Activated B cell treated with CpG ODN at 0.5 μM for 24 hours (primary cell): ENCODE measurements around the gene C2orf92. TPM values are rescaled to one million over a fixed set of nuclear protein-coding genes. Genes with fewer than 3 reads are reported as not detected.
A peak's percentile ranks its signal among the peaks of the same experiment; 100 is the strongest.

Source experiments
- ATAC-seq: fragments of 200-7000 bp; cut with Tn5 transposase; one replicate; pipeline ENCODE4 v1.10.0; 2021; ENCODE audit warnings: low read depth, mild to moderate bottlenecking, moderate library complexity
- CTCF ChIA-PET: fragments of 350-600 bp; sonication (Branson Sonifier 250); formaldehyde crosslinking; loops from one replicate; lab custom pipeline; 2021; ENCODE audit warnings: antibody characterized with exemption; lab: Charles Lee
- POLR2A ChIA-PET: fragments of 350-600 bp; sonication (Branson Sonifier 250); formaldehyde crosslinking; loops from one replicate; lab custom pipeline; 2021; ENCODE audit warnings: antibody characterized with exemption; lab: Charles Lee
- DNase-seq: peaks from one replicate; pipeline ENCODE4 v3.0.0; 2022
- H3K27ac Mint-ChIP-seq: one replicate; pipeline ENCODE4 v1.8.0; 2020; ENCODE audit warnings: mixed read lengths
- H3K27me3 Mint-ChIP-seq: one replicate; pipeline ENCODE4 v1.8.0; 2021; ENCODE audit warnings: mixed read lengths
- H3K36me3 Mint-ChIP-seq: one replicate; pipeline ENCODE4 v1.8.0; 2021; ENCODE audit warnings: low read depth, mixed read lengths
- H3K4me1 Mint-ChIP-seq: one replicate; pipeline ENCODE4 v1.8.0; 2021; ENCODE audit warnings: mixed read lengths
- H3K4me3 Mint-ChIP-seq: one replicate; pipeline ENCODE4 v1.8.0; 2020; ENCODE audit warnings: mild to moderate bottlenecking, mixed read lengths
- H3K9me3 Mint-ChIP-seq: one replicate; pipeline ENCODE4 v1.8.0; 2020; ENCODE audit warnings: mixed read lengths
- CTCF ChIP-seq: fragments of 200-600 bp; IDR thresholded peaks from one replicate; pipeline ENCODE4 v1.8.0; 2022; ENCODE audit warnings: antibody characterized with exemption, mild to moderate bottlenecking
- intact Hi-C: fragments of 100-400 bp; cut with micrococcal nuclease; formaldehyde crosslinking; loops from one replicate; pipeline ENCODE4 v1.15.1; 2024
- total RNA-seq: library from RNA; stranded (reverse); gene quantifications from 2 replicates; pipeline ENCODE4 v1.2.3, GENCODE V29; 2022

Gene C2orf92
- total RNA-seq, 1 donor from 2014 or later: 14.4 TPM

GRCh38 chr2:97743913-97744312 is 74.4 kb downstream of the C2orf92 start:
- POLR2A ChIA-PET: interaction anchor here (0.6 kb wide), 1 partner anchor 1383 kb away, joined by 7 read pairs; no protein-coding TSS in a partner anchor
- ATAC-seq (no peak), DNase-seq (no peak)
- H3K27ac Mint-ChIP-seq: no peak overlapping the region
- TF ChIP-seq CTCF: no peak
- intact Hi-C loops: no loop called here
- H3K27me3 Mint-ChIP-seq: no peaks in the 10 kb centered on the region
- H3K36me3 Mint-ChIP-seq: peaks cover 11% of the 10 kb centered on the region
- H3K4me3 Mint-ChIP-seq: no peak overlapping the region
- CTCF ChIA-PET: no interaction called here
- no peaks in the 10 kb centered on the region for H3K9me3 Mint-ChIP-seq
- peaks cover 52% of the 10 kb centered on the region for H3K4me1 Mint-ChIP-seq

- TF ChIP-seq CTCF: no peak
- no peak for DNase-seq
- intact Hi-C loops: loop anchor here (5.0 kb wide), 1 partner anchor 83 kb away; the partner anchor contains the start of gene ACTR1B
- ChIA-PET POLR2A (no interaction called here), CTCF (no interaction called here)
- Mint-ChIP-seq H3K27ac (peak overlapping the region; percentile 4), H3K4me3 (no peak overlapping the region), H3K36me3 (peaks cover 20% of the 10 kb centered on the region), H3K4me1 (peaks cover 53% of the 10 kb centered on the region), H3K9me3 (no peaks in the 10 kb centered on the region), H3K27me3 (no peaks in the 10 kb centered on the region)
- ATAC-seq: peak; percentile 54
Observed at GRCh38 chr2:97745474-97746174, 76.1 kb downstream of the C2orf92 start.

- H3K36me3 Mint-ChIP-seq: peaks cover 37% of the 10 kb centered on the region
- ChIA-PET CTCF (no interaction called here), POLR2A (no interaction called here)
- TF ChIP-seq CTCF: no peak
- H3K9me3 Mint-ChIP-seq: no peaks in the 10 kb centered on the region
- no peak overlapping the region for H3K4me3 Mint-ChIP-seq
- ATAC-seq (no peak), DNase-seq (no peak)
- H3K4me1 Mint-ChIP-seq: peaks cover 46% of the 10 kb centered on the region
- no peak overlapping the region for H3K27ac Mint-ChIP-seq
- intact Hi-C loops: loop anchor here (5.0 kb wide), 1 partner anchor 85 kb away; the partner anchor contains the start of gene ACTR1B
- H3K27me3 Mint-ChIP-seq: no peaks in the 10 kb centered on the region
Observed at GRCh38 chr2:97747285-97747684, 77.8 kb downstream of the C2orf92 start.

- Mint-ChIP-seq H3K36me3 (peaks cover 41% of the 10 kb centered on the region), H3K4me1 (peaks cover 41% of the 10 kb centered on the region), H3K27ac (no peak overlapping the region), H3K9me3 (no peaks in the 10 kb centered on the region), H3K4me3 (no peak overlapping the region), H3K27me3 (no peaks in the 10 kb centered on the region)
- intact Hi-C loops: loop anchor here (1.0 to 5.0 kb wide), 3 partner anchors 37 to 85 kb away; partner anchors contain the start of gene ACTR1B
- no peak for ATAC-seq
- ChIA-PET CTCF (interaction anchor here (1.3 to 1.5 kb wide), 2 partner anchors 49 to 157 kb away, joined by 4 to 21 read pairs; no protein-coding TSS in a partner anchor), POLR2A (no interaction called here)
- no peak for TF ChIP-seq CTCF
- no peak for DNase-seq
Observed at GRCh38 chr2:97747716-97748115, 78.2 kb downstream of the C2orf92 start.

- no peak for ATAC-seq
- no peaks in the 10 kb centered on the region for H3K9me3 Mint-ChIP-seq
- intact Hi-C loops: loop anchor here (2.0 to 5.0 kb wide), 2 partner anchors 39 to 87 kb away; partner anchors contain the start of gene ACTR1B
- ChIA-PET CTCF (interaction anchor here (0.9 kb wide), 1 partner anchor 9 kb away, joined by 3 read pairs; no protein-coding TSS in a partner anchor), POLR2A (interaction anchor here (0.6 kb wide), 3 partner anchors 37 to 218 kb away, joined by 3 to 7 read pairs (median 4); no protein-coding TSS in a partner anchor)
- no peak for DNase-seq
- no peaks in the 10 kb centered on the region for H3K27me3 Mint-ChIP-seq
- H3K4me3 Mint-ChIP-seq: no peak overlapping the region
- TF ChIP-seq CTCF: no peak
- H3K4me1 Mint-ChIP-seq: peaks cover 37% of the 10 kb centered on the region
- H3K27ac Mint-ChIP-seq: no peak overlapping the region
- peaks cover 47% of the 10 kb centered on the region for H3K36me3 Mint-ChIP-seq
Observed at GRCh38 chr2:97749581-97749980, 80.1 kb downstream of the C2orf92 start.
